H9 (cell line): ENCODE data around the gene PRPF18. TPM values are rescaled to one million over a fixed set of nuclear protein-coding genes. Genes with fewer than 3 reads are reported as not detected.

ENCODE experiments used
- DNase-seq: peaks from one replicate; pipeline ENCODE4 v3.0.0-alpha.2; 2017
- H2AFZ ChIP-seq: one replicate; pipeline ENCODE4 v1.6.1; 2013; ENCODE audit warnings: mild to moderate bottlenecking, low read length, control low read depth, moderate library complexity
- H2AK5ac ChIP-seq: 2 replicates; pipeline ENCODE4 v1.6.1; 2013; ENCODE audit warnings: low read length, control low read depth, mixed read lengths; ENCODE audit not compliant: insufficient read length
- H2BK120ac ChIP-seq: one replicate; pipeline ENCODE4 v1.6.1; 2013; ENCODE audit warnings: low read depth, mild to moderate bottlenecking, low read length, control low read depth, inconsistent platforms; ENCODE audit not compliant: poor library complexity, severe bottlenecking
- H2BK12ac ChIP-seq: 2 replicates; pipeline ENCODE4 v1.6.1; 2013; ENCODE audit warnings: low read length, control low read depth, mixed read lengths, low read depth; ENCODE audit not compliant: insufficient read length
- H2BK15ac ChIP-seq: 2 replicates; pipeline ENCODE4 v1.6.1; 2013; ENCODE audit warnings: low read depth, low read length, control low read depth
- H2BK20ac ChIP-seq: one replicate; pipeline ENCODE4 v1.6.1; 2013; ENCODE audit warnings: low read depth, mild to moderate bottlenecking, low read length, control low read depth, inconsistent platforms; ENCODE audit not compliant: poor library complexity, severe bottlenecking
- H2BK5ac ChIP-seq: 2 replicates; pipeline ENCODE4 v1.6.1; 2013; ENCODE audit warnings: low read length, control low read depth, mixed read lengths; ENCODE audit not compliant: insufficient read length
- H3K14ac ChIP-seq: 2 replicates; pipeline ENCODE4 v1.6.1; 2013; ENCODE audit warnings: low read length, control low read depth; ENCODE audit not compliant: insufficient read depth
- H3K18ac ChIP-seq: 2 replicates; pipeline ENCODE4 v1.6.1; 2013; ENCODE audit warnings: low read depth, mild to moderate bottlenecking, mixed read lengths, low read length, control low read depth; ENCODE audit not compliant: insufficient read length
- H3K23ac ChIP-seq: 2 replicates; pipeline ENCODE4 v1.6.1; 2013; ENCODE audit warnings: low read length, control low read depth, mixed read lengths, low read depth; ENCODE audit not compliant: insufficient read length
- H3K23me2 ChIP-seq: 2 replicates; pipeline ENCODE4 v1.6.1; 2013; ENCODE audit warnings: low read depth, mild to moderate bottlenecking, mixed read lengths, low read length, control low read depth; ENCODE audit not compliant: insufficient read length, poor library complexity, severe bottlenecking
- H3K27ac ChIP-seq: 2 replicates; pipeline ENCODE4 v1.5.1; 2013; ENCODE audit warnings: low read length, control low read depth, mixed read lengths, low read depth; ENCODE audit not compliant: insufficient read length
- H3K27me3 ChIP-seq: 2 replicates; pipeline ENCODE4 v1.6.1; 2013; ENCODE audit warnings: low read length, control low read depth, inconsistent platforms; ENCODE audit not compliant: insufficient read depth
- H3K4ac ChIP-seq: 2 replicates; pipeline ENCODE4 v1.6.1; 2013; ENCODE audit warnings: low read depth, mild to moderate bottlenecking, control low read depth, inconsistent platforms, low read length, moderate library complexity
- H3K4me1 ChIP-seq: 2 replicates; pipeline ENCODE4 v1.6.1; 2013; ENCODE audit warnings: low read length, control low read depth, inconsistent platforms; ENCODE audit not compliant: insufficient read depth
- H3K4me2 ChIP-seq: 2 replicates; pipeline ENCODE4 v1.6.1; 2013; ENCODE audit warnings: low read length, control low read depth, mixed read lengths; ENCODE audit not compliant: insufficient read length, insufficient read depth
- H3K56ac ChIP-seq: 2 replicates; pipeline ENCODE4 v1.6.1; 2013; ENCODE audit warnings: low read depth, mild to moderate bottlenecking, mixed read lengths, low read length, control low read depth; ENCODE audit not compliant: insufficient read length
- H3K79me1 ChIP-seq: 2 replicates; pipeline ENCODE4 v1.6.1; 2013; ENCODE audit warnings: low read depth, mild to moderate bottlenecking, moderate library complexity, low read length, control low read depth, inconsistent platforms; ENCODE audit not compliant: insufficient read depth, poor library complexity, severe bottlenecking
- H3K79me2 ChIP-seq: 2 replicates; pipeline ENCODE4 v1.6.1; 2013; ENCODE audit warnings: low read length, control low read depth, inconsistent platforms; ENCODE audit not compliant: insufficient read depth
- H3K9ac ChIP-seq: 2 replicates; pipeline ENCODE4 v1.6.1; 2013; ENCODE audit warnings: low read length, control low read depth, mixed read lengths; ENCODE audit not compliant: insufficient read length; ENCODE audit errors: extremely low read depth
- H3K9me3 ChIP-seq: one replicate; pipeline ENCODE4 v1.6.1; 2013; ENCODE audit warnings: low read depth, low read length, inconsistent platforms; ENCODE audit not compliant: control insufficient read depth
- H3T11ph ChIP-seq: one replicate; pipeline ENCODE4 v1.6.1; 2013; ENCODE audit warnings: mild to moderate bottlenecking, low read length, control low read depth, inconsistent platforms
- H4K20me1 ChIP-seq: one replicate; pipeline ENCODE4 v1.6.1; 2013; ENCODE audit not compliant: control insufficient read depth, insufficient read length, insufficient read depth
- H4K5ac ChIP-seq: 2 replicates; pipeline ENCODE4 v1.6.1; 2013; ENCODE audit warnings: low read depth, mild to moderate bottlenecking, mixed read lengths, low read length, control low read depth; ENCODE audit not compliant: insufficient read length
- H4K8ac ChIP-seq: replicated peaks from 2 replicates; pipeline ENCODE4 v1.6.1; 2013; ENCODE audit warnings: low read length, control low read depth, mixed read lengths, low read depth; ENCODE audit not compliant: insufficient read length
- H4K91ac ChIP-seq: 2 replicates; pipeline ENCODE4 v1.6.1; 2013; ENCODE audit warnings: low read depth, mild to moderate bottlenecking, moderate library complexity, mixed read lengths, low read length, control low read depth; ENCODE audit not compliant: insufficient read length
- H3K27ac Mint-ChIP-seq, 3 experiments: 2 replicates in 2 of 3; 3 replicates in 1 of 3; pipeline ENCODE4 v1.8.0; 2020 to 2021; ENCODE audit warnings: mixed read lengths in 3 of 3, mild to moderate bottlenecking in 1 of 3, moderate library complexity in 1 of 3
- H3K27me3 Mint-ChIP-seq: 2 replicates; pipeline ENCODE4 v1.8.0; 2021; ENCODE audit warnings: low read depth, mild to moderate bottlenecking, moderate library complexity, mixed read lengths
- H3K36me3 Mint-ChIP-seq, 3 experiments: 2 replicates in 2 of 3; 3 replicates in 1 of 3; pipeline ENCODE4 v1.8.0; 2020 to 2021; ENCODE audit warnings: low read depth in 3 of 3, mixed read lengths in 3 of 3; ENCODE audit not compliant: insufficient read depth in 1 of 3
- H3K4me1 Mint-ChIP-seq, 2 experiments: 2 replicates each; pipeline ENCODE4 v1.8.0; 2020; ENCODE audit warnings: mixed read lengths in 2 of 2
- H3K4me3 Mint-ChIP-seq, 2 experiments: 2 replicates in 1 of 2; 3 replicates in 1 of 2; pipeline ENCODE4 v1.8.0; 2020 to 2021; ENCODE audit warnings: mild to moderate bottlenecking in 2 of 2, mixed read lengths in 2 of 2, moderate library complexity in 1 of 2
- H3K9me3 Mint-ChIP-seq, 2 experiments: 2 replicates in 1 of 2; 3 replicates in 1 of 2; pipeline ENCODE4 v1.8.0; 2020; ENCODE audit warnings: mild to moderate bottlenecking in 2 of 2, mixed read lengths in 2 of 2, moderate library complexity in 1 of 2
- WGBS: extraction: QIAGEN DNeasy Blood & Tissue Kit; methylation state at CpG from one replicate; pipeline ENCODE4 v1.1.7; 2013; ENCODE audit warnings: missing lambda C conversion rate, low lambda C conversion rate, mixed read lengths; ENCODE audit not compliant: insufficient read length; ENCODE audit errors: extremely low coverage; 5-methylcytosine and 5-hydroxymethylcytosine counted together
- total RNA-seq: library from RNA; stranded (reverse); gene quantifications from 2 replicates; pipeline ENCODE4 v1.2.1, GENCODE V29; 2021
- TF ChIP-seq, protein P1 (sequence below): fragments of 200-600 bp; sonication (generic); conservative IDR thresholded peaks from 3 replicates; pipeline ENCODE4 v1.8.0; 2021; ENCODE audit warnings: antibody characterized with exemption, mild to moderate bottlenecking

Gene PRPF18
- total RNA-seq, 1 experiment from 2014 or later, result 17.1 TPM

GRCh38 chr10:13654118-13654830, 67.5 kb downstream of the PRPF18 start:
- Histone ChIP-seq H4K91ac (no peak overlapping the region), H3K27ac (no peak overlapping the region), H4K5ac (no peak overlapping the region), H3K27me3 (no peaks in the 10 kb centered on the region), H3K9ac (no peak overlapping the region), H2BK20ac (no peak overlapping the region), H3K18ac (no peak overlapping the region), H2AK5ac (no peak overlapping the region), H2BK12ac (no peak overlapping the region), H4K20me1 (no peaks in the 10 kb centered on the region), H3T11ph (no peak overlapping the region), H2BK120ac (no peak overlapping the region), H2AFZ (no peak overlapping the region), H3K14ac (no peak overlapping the region), H3K4me1 (no peaks in the 10 kb centered on the region), H2BK5ac (no peak overlapping the region), H3K23ac (no peak overlapping the region), H2BK15ac (no peak overlapping the region), H3K4me2 (no peak overlapping the region), H3K79me2 (no peaks in the 10 kb centered on the region), H3K79me1 (no peaks in the 10 kb centered on the region), H4K8ac (no peak overlapping the region), H3K4ac (no peak overlapping the region), H3K56ac (no peak overlapping the region), H3K9me3 (no peaks in the 10 kb centered on the region), H3K23me2 (no peaks in the 10 kb centered on the region)
- H3K4me3 Mint-ChIP-seq, result no peak overlapping the region
- no peaks in the 10 kb centered on the region for H3K9me3 Mint-ChIP-seq
- H3K4me1 Mint-ChIP-seq, result peaks cover 0 to 7% of the 10 kb centered on the region in 2 experiments; a peak in 1 of 4 replicates
- no peaks in the 10 kb centered on the region for H3K27me3 Mint-ChIP-seq
- H3K27ac Mint-ChIP-seq, result no peak overlapping the region
- H3K36me3 Mint-ChIP-seq, result peaks cover 16 to 30% (median 24%) of the 10 kb centered on the region in 3 experiments; a peak in 6 of 7 replicates
- WGBS, result no CpG with 5 or more reads among the region's 8 CpGs
- DNase-seq, result no peak
- TF ChIP-seq, protein P1, sequence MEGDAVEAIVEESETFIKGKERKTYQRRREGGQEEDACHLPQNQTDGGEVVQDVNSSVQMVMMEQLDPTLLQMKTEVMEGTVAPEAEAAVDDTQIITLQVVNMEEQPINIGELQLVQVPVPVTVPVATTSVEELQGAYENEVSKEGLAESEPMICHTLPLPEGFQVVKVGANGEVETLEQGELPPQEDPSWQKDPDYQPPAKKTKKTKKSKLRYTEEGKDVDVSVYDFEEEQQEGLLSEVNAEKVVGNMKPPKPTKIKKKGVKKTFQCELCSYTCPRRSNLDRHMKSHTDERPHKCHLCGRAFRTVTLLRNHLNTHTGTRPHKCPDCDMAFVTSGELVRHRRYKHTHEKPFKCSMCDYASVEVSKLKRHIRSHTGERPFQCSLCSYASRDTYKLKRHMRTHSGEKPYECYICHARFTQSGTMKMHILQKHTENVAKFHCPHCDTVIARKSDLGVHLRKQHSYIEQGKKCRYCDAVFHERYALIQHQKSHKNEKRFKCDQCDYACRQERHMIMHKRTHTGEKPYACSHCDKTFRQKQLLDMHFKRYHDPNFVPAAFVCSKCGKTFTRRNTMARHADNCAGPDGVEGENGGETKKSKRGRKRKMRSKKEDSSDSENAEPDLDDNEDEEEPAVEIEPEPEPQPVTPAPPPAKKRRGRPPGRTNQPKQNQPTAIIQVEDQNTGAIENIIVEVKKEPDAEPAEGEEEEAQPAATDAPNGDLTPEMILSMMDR, result no peak
